Embryonic facial prominence (tissue), 1 donor: ENCODE data around the gene WHRN.

Experiments
- DNase-seq: peaks from one replicate; pipeline ENCODE4 v3.0.0-alpha.2; 2016; ENCODE audit errors: extremely low spot score

WHRN gene

DNA sequence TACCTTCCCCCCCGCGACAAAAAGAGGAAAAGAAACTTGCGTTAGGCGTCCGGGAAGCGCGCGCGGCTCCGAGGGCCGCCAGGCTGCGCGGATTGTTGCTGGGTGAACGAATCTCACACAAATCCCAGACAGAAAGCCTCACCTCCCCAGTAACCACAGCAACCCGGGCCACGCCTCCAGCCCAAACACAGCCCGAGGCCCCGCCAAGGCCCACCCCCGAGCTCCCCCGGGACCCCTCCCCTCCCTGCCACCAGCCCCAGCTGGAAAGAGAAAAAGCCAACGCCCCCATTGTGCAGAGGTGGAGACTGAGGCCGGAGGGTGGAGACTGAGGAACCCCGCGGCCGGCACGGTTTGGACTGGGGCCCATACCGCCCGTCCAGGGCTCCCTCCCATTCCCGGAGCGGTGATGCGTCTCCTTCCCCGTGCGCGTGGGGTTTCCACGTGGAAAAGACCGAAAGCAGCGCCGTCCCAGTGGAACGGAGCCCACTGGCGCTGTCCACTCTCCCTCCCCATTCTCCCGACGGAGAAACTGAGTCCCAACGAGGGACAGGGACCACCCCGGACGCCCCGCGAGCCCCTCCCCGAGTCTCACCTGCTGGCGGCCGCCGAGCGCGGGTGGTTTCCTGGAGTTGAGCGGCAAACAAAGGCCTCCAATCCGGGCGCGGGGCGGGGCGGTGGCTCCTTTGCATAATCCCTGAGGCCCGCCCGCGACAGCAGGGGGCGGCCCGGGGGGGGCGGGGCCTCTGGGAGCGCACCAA lies 107.2 kb downstream of the WHRN start:
- peak; percentile 79 for DNase-seq

DNA sequence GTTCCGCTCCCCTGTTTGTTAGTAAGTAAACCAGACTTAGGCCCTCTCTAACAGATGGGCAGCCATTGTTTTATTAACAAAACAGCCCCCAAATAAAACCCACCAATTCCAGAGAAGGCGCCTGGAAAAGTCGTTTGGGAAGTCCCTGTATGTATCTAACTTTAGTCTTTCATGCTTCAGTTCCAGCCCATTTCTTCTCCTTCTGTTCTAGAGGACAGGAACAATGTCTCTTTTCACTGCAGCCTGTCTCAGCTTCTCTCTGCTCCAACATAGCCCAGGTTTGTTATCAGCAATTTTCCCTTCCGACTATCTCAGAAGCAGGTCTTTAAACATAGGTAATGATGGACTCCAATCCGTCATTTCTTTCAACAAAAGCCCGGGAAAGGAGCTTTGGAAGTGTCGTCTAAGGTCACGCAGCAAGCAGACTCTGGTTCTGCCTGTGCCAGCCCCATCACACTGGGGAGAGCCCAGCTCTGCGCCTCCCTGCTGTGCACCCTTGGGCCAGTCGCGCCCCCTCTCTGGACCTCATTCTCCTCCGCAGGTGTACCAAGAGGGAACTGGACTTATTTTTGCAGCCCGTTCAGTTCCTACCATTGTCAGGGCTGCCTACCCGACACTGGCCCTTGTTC lies 107.9 kb downstream of the WHRN start:
- no peak for DNase-seq

DNA sequence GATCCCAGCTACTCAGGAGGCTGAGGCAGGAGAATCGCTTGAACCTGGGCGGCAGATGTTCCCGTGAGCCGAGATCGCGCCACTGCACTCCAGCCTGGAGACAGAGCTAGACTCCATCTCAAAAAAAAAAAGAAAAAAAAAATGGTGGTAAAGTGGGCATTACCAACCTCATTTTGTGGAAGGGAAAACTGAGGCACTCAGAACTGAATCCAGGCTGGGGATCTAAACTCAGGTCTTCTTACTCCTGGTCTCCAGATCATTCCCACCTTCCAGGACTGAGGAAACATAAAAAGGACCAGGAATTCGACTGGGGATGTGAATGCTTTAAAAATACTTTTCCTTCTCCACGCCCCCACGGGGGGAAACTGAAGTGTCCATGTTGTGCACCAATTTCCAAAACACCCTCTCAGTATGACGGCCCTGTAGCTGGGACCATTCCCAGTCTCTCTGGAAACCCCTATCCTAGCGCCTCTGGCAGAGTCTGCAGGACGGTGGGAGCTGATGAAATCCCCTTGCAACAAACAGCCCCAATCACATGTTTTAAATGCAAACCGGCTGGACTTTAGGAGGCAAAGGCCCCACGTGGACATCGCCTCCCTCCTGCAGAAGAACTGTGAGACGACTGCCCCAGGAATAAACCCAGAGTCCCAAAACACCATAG lies 108.6 kb downstream of the WHRN start:
- DNase-seq = no peak

DNA sequence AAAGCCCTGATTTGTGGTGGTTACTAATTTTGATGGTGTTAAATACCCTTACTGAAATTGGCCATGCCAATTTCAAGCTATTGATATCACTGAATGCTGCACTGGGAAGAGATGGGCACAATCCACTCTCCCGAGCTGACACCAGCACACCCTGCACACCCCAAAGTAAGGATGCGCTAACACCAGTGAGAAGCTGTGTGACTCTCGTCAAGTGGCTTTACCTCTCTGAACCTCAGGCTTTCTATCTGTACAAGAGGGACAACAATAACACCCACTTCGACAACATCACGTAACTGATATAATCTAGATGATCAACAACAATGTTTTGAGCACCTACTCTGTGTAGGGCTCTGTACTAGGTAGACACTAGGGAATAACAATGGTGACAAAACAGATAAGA lies 109.5 kb downstream of the WHRN start:
- no peak for DNase-seq

DNA sequence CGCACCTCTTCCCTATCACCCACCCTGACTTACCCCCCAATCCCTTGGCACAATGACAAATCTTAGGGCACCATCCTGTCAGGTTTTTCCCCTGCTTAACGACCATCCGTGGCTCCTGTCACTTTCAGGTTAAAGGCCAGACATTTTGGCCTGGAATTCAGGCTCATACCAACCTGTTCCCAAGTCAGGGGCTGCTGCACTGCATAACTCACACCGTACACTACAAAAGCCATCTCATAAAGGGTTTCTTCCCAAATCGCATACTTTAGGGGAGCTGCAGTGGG lies 110.0 kb downstream of the WHRN start:
- no peak for DNase-seq

DNA sequence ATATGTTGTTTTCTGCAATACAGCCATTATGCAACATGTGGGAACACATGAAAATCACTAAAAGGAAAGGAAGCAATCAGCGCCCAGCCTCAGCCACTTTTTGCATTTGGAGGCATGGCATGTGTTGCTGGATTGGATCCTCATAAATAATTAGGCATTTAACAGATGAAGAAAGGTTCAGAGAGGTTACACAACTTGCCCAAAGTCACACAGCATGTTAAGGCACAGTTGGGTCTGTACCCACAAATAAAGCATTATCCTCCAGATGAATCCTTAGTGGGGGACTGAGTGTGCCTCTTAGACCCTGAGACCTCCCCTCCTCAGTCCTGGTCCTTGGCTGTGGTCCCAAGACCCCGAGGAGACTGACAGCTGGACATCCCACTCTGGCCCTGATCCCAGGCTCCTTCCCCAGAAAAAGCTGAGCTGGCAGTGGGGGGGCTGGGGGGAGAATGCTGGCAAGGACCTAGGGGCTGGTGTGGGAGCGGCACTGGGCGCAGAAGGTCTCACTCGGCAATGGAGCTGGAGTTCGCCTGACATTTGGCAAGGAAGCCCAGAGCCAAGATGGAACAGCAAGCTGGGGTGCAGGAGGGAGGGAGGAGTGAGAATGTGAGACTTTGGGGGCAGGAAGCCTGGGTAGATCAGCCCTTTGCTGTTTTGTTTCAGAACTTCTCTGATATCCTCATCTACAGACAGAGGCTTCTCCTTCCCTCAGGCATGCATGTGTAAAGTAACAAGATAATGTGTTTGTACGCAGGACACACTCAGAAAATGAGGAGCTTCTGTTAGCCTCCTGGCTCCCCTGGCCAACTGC lies 110.5 kb downstream of the WHRN start:
- DNase-seq = no peak

DNA sequence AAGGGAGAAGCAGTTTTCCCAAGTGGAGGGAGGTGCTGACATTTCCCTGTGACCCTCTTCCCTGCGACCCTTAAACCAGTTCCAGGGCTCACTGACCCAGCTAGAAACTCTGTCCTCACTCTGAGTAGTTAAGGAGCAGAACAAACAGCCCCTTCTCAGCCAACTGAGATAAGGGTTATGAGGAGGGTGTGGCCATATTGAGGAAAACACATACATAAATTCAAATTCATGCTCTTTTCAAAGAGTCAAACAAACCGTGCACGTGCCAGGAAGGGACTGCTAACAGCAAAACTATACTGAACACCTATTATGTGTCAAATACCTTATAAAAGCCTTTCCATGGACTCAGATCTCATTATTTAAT lies 112.5 kb downstream of the WHRN start:
- DNase-seq = no peak

DNA sequence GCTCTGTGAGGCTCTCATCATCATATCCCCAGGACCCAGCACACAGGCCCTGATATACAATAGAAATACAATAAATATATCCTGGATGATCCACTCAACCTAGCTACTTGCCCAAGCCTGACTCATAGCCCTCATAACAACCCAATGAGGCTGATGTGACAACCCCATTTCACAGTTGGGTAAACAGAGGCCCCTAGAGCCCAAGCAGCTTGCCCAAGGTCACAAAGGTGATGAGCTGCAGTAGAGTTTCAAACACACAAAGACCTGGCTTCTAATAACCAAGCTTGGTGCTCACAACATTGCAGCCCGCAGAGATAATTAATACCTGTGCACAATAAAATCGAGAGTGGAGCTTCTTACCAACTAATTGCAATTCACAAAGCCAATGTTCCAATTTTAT lies 114.3 kb downstream of the WHRN start:
- no peak for DNase-seq

DNA sequence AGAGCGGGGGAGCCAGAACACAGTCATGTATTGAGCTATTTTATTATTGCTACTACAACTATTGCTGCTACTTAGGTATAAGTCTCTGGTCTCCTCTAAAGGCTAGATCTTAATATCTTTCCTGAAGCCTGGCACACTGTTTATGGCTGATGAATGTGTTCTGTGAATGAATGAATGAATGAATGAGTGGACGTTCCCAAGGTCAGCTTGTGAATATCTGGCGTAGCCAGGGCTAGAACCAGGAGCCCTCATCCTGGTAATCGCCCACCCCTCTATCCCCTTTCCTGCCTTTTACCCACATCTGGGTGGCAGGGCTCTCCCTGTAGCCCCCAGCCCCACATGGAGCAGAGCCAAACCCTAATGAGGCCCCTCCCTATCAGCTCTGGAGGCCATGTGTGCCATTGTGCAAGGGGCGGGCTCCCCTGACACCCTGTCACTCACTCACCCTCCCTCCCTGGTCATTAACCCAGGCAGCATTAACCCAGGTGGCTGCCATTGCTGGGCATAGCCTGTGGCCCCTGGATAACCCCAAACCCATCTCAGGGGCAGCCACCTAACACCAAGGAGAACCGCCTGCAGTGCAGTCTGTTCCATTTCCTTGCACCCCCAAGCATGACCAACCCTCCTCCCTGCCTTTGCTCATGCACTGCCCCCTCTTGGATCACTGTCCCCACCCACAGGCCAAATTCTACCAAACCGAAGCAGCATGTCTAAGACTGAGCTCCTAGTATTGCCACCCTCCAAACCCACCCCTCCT lies 115.5 kb downstream of the WHRN start:
- DNase-seq = no peak

DNA sequence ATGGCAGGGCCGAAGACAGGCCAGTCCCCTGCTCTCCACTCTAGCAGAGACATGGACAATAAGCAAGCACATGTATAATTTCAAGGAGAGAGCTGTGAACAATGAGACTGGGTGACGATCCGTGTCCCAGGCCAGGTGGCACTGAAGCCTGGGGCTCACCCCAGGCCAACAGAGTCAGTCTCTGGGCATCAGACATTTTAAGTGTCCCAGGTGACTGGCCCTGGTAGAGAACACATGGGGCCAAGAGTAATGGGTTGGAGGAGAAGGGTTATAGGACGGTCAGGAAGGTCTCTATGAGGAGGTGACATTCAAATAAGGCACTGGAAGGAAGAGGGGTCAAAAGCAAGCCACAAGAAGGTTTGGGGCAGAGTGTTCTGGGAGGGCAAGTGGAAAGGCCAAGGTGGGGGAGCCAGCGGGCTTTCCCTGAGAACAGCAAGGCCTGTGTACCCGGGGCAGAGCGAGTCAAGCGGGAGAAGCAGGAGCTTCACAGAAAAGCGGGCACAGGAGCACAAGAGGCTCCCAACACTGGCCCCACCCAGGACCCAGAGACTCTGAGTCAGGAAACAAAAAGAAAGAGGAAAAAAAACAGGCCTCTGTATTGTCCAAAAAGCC lies 116.4 kb downstream of the WHRN start:
- DNase-seq = no peak

DNA sequence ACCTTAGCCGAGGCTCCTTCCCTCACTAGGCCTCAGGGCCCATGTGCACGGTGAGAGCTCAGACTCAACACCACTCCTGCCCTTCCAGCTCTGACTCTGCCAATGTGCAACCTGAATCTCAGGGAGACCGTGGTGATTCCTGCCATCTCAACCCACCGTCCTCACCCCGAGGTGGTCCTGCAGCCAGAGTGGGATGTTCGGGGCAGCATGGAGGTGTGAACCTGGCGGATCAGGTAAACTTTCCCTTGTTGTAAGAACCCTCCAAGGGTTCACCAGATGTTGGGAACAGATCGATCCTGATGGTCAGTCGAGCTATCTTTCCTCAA lies 117.0 kb downstream of the WHRN start:
- no peak for DNase-seq

DNA sequence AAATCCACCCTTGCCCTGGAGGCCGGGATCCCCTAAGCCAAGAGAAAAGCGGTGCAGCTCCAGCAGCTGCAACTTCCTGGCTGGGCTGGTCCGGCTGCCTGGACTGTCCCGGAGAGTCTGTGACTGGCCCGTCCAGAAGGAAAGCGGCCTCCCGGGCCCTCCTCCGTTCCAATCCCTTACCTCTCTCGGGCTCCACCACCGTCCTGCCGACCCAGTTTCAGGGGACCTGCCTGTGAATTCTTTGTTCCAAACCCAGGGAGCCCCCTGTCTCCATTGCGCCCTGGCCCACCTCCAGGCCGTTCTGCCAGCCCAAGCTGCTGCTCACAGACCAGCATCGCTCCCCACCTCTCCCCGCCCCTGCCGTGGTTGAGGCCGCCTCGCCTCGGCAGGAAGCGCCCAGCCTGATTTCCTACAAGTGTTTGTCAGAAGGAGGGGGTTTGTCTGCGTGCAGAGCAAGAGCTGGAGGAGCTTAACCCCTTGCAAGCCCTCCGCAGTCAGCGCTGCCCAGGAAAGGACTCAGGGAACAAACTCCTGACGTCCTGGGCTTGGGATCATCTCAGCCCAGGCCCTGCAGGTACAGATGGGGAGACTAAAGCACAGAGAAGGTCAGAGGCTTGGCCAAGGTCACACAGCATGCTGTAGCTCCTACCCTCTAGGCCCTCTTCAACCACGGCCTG lies 117.5 kb downstream of the WHRN start, which contains the start of gene AKNA:
Gene AKNA (minus strand): TSS at position 303 of the 677 bp plus-strand sequence. CDS start 6,649 bp downstream, outside the sequence.
- peak; percentile 78 for DNase-seq

DNA sequence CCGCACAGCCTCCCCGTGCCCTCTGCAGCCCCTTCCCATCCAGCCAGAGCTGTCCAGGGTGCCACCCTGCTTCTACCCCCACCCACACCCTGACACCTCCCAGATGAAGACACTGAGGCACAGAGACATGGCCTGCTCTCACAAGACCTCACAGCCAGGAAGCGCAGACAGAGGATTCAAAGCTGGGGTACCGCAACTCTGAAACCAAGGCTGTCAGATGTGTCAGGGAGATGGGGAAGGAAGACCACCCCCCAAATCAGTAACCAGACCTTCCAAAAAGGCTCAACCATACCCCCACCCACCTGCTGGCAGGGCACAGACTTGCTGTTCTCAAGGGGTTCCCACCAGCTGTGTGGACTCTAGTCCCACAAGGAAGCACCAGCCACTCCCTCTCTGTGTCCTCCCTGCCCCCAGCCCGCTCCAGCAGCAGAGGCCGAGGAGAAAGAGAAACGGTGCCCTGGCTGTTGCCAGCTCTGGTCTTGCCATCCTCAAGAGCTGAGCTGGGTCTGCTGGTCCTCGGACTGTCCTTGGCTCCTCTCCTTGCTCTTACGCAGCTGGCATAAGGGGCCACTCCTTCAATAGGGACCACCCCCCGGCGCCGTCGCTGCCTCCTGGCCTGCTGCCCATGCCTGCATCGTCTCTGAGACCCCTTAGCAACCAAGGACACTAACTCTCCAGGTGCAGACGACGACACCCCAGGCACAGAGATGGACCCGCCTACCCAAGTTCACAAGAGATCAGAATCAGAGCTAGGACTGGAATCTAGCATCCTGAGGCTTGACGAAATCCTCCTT lies 118.2 kb downstream of the WHRN start:
- DNase-seq = no peak

DNA sequence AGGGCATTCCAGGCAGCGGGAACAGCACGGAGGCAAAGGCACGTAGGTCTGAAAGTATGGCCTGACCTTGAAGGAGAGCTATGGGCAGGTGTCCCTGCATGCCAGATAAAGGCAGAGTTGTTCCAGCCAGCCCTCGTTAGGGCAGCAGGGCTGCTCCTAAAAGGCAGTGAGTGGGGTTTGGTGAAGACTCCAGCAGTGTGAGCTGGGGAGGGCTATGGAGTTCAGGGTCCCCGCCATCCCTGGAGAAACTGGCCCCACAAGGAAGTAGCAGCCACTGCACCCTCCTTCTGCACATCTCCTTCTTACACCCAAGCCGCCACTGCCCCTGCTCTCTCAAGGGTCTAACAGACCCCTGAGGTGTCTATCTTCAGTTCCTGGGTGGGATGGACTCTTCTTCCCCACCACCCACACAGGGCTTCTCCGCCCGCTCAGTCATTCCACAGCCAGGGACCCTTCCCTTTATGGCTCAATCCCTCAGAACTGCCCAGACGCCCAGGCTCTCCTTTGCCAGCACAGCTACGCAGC lies 118.8 kb downstream of the WHRN start:
- DNase-seq = no peak

DNA sequence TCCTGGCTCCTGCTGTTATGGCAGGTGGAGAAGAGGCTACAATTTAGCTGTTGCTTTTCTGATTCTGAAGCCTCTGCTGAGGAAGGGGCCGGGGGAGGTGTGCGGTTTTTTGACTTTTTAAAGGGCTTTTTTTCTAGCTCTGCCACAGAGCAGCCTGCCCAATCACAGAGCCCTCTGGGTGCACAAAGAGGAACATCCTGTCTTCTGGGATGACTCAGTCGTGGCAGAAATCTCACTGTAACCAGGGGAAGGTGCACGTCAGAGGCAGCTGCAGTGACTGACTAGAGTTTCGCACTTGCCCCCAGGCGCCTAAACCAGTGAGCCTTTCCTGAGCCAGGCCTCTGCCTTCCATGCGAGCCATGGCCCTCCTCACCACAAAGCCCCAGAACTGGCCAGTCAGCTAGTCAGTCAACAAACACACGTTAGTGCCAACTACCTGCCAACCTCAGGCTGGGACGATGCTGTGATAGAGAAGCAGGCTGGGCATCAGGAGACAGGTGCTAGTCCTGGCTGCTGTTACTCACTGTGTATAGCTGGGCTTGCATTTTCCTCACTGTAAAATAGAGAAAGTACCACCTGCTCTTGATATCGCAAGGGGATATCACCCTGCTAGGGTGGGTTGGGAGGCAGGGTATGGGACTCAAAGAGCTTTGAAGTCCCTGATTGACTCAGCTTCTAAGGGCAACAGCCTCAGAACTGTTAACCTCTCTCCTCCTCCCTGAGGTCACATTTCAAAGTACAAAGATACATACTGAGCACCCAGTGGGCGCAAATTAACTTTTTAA lies 119.7 kb downstream of the WHRN start:
- DNase-seq = no peak

DNA sequence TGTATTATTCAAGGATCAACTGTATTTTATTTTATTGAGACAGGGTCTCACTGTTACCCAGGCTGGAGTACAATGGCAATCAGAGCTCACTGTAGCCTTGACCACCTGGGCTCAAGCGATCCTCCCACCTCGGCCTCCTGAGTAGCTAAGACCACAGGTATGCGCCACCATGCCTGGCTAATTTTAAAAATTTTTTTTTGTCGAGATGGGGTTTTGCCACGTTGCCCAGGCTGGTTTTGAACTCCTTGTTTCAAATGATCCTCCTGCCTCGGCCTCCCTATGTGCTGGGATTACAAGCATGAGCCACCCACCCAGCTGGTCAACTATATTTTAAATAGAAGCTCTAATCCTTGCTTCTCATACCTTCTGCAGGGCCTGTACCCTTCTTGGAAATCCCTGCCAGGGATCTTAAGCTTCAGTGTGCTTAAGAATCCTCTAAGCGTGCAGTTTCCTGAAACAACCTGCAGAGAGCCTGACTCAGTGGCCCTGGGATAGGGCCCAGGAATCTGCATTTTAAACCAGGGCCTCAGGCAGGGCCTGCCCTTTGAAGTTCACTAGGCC lies 120.4 kb downstream of the WHRN start:
- no peak for DNase-seq

DNA sequence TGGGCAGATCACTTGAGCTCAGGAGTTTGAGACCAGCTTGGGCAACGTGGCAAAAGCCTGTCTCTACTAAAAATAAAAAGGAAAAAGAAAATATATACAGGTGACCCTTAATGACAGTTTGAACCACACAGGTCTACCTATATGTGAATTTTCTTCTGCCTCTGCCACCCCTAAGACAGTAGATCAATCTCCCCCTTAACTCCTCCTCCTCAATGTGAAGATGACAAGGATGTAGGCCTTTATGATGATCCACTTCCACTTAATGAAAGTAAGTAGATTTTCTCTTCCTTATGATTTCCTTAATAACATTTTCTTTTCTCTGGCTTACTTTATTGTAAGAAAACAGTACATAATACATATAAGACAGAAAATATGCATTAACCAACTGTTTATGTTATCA lies 120.9 kb downstream of the WHRN start:
- no peak for DNase-seq

DNA sequence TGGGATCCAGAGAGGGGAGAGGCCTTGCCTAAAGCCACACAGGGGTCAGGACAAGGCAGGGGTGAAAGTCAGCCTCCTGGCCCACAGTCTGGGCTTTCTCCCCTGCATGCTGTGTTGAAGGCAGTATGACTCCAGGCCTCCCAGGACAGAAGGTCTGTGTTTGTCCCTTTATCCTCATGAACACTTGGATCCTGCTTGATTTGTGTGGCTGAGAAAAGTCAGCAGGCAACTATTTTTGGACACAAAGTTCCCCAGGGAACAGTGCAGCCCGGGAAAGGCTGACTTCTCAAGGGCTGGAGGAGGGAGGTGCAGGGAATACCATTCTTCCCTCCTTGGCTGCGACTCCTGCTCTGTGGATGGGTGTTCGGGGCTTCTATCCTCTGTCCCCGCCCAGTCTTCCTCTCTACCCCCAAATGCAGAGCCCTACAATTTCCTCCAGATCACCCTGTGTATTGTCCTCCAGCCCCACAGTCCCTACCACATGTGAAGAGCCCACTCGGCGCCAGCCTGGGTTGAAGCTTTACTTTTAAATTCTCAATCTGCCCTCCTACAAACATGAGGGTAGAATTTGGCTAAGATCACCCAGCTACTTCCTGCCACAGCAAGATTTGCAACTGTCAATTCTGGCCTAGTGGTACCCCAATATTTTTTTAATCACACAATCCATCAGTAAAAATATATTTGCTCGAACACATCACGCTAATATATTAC lies 121.6 kb downstream of the WHRN start:
- no peak for DNase-seq
